Endothelial cell of umbilical vein (primary cell): ENCODE results near the gene C1QTNF5. TPM values are rescaled to one million over a fixed set of nuclear protein-coding genes. Genes with fewer than 3 reads are reported as not detected.

Experiments used
- BruUV-seq: library from RNA; stranded (reverse); fragments of 400-500 nt; replicated peaks from 2 replicates; lab custom pipeline; 2021; lab: Mats Ljungman, UMichigan
- CTCF ChIA-PET: fragments of 300-600, 350-600 bp; sonication (Branson Sonifier 250); formaldehyde crosslinking; loops from one replicate; lab custom pipeline; 2021; ENCODE audit warnings: antibody characterized with exemption, inconsistent platforms; lab: Charles Lee
- POLR2A ChIA-PET: fragments of 300-600, 350-600 bp; sonication (Branson Sonifier 250); formaldehyde crosslinking; loops from one replicate; lab custom pipeline; 2021; ENCODE audit warnings: antibody characterized with exemption, inconsistent platforms; lab: Charles Lee
- DNase-seq: peaks from one replicate; pipeline ENCODE4 v3.0.0-alpha.2; 2011; ENCODE audit warnings: low read depth, low spot score
- FAIRE-seq: peaks from 2 replicates; lab custom pipeline; 2011; peaks lifted over from hg19 to GRCh38; lab: Jason Lieb, UNC
- H2AFZ ChIP-seq: 2 replicates; pipeline ENCODE4 v1.6.0; 2012; ENCODE audit warnings: low read depth, low read length, control low read depth, inconsistent platforms
- H3K27ac ChIP-seq: 2 replicates; pipeline ENCODE4 v1.5.1; 2011; ENCODE audit warnings: low read depth, mild to moderate bottlenecking, control low read depth, low read length, moderate library complexity; ENCODE audit not compliant: insufficient read depth
- H3K27me3 ChIP-seq, 2 experiments: 2 replicates each; pipeline versions ENCODE4 v1.6.0 to v1.6.1; 2011; ENCODE audit warnings: low read length in 2 of 2, mixed read lengths in 1 of 2; ENCODE audit not compliant: control insufficient read depth in 2 of 2, insufficient read depth in 2 of 2
- H3K36me3 ChIP-seq, 2 experiments: 2 replicates in 1 of 2; 3 replicates in 1 of 2; pipeline ENCODE4 v1.5.1; 2011; ENCODE audit warnings: low read length in 2 of 2, mild to moderate bottlenecking in 1 of 2, moderate library complexity in 1 of 2; ENCODE audit not compliant: control insufficient read depth in 2 of 2, insufficient read depth in 2 of 2; ENCODE audit errors: extremely low read depth in 1 of 2
- H3K4me1 ChIP-seq: 3 replicates; pipeline ENCODE4 v1.5.1; 2011; ENCODE audit warnings: mild to moderate bottlenecking, low read length; ENCODE audit not compliant: control insufficient read depth, insufficient read depth; ENCODE audit errors: extremely low read depth
- H3K4me2 ChIP-seq: 2 replicates; pipeline ENCODE4 v1.6.1; 2011; ENCODE audit warnings: low read length, control low read depth, mixed read lengths; ENCODE audit not compliant: insufficient read depth
- H3K4me3 ChIP-seq, 3 experiments: fragments of 200-600 bp in 1 of 3; sonication (generic), shearing (Covaris generic) in 1 of 3; replicated peaks in 1 of 3; 2 replicates each; pipeline ENCODE4 v1.5.1; 2011 to 2016; ENCODE audit warnings: control low read depth in 3 of 3, low read length in 3 of 3, mild to moderate bottlenecking in 2 of 3, inconsistent platforms in 1 of 3, low read depth in 1 of 3, moderate library complexity in 1 of 3; ENCODE audit not compliant: insufficient read depth in 1 of 3
- H3K79me2 ChIP-seq: 2 replicates; pipeline ENCODE4 v1.6.0; 2012; ENCODE audit warnings: low read length, inconsistent platforms; ENCODE audit not compliant: control insufficient read depth, insufficient read depth
- H3K9ac ChIP-seq: replicated peaks from 2 replicates; pipeline ENCODE3; 2011; ENCODE audit warnings: low read length, control low read depth; ENCODE audit not compliant: insufficient read depth; ENCODE audit errors: extremely low read depth
- H3K9me1 ChIP-seq: replicated peaks from 3 replicates; pipeline ENCODE4 v1.6.0; 2011; ENCODE audit warnings: mild to moderate bottlenecking, low read length; ENCODE audit not compliant: control insufficient read depth, insufficient read depth; ENCODE audit errors: extremely low read depth
- H3K9me3 ChIP-seq: replicated peaks from 2 replicates; pipeline ENCODE4 v1.5.1; 2012; ENCODE audit warnings: low read length, inconsistent platforms; ENCODE audit not compliant: control insufficient read depth, insufficient read depth
- H4K20me1 ChIP-seq: replicated peaks from 2 replicates; pipeline ENCODE3; 2011; ENCODE audit warnings: mild to moderate bottlenecking, low read length; ENCODE audit not compliant: control insufficient read depth, insufficient read depth; ENCODE audit errors: extremely low read depth
- CTCF ChIP-seq, 2 donors: IDR thresholded peaks; 1 replicate in 1 of 2; 2 replicates in 1 of 2; pipeline ENCODE4 v1.5.1; 2011; ENCODE audit warnings: low read length in 2 of 2, mild to moderate bottlenecking in 2 of 2, moderate library complexity in 2 of 2, control low read depth in 1 of 2, inconsistent platforms in 1 of 2, low read depth in 1 of 2; ENCODE audit not compliant: insufficient read depth in 1 of 2; ENCODE audit errors: extremely low read depth in 1 of 2
- JUN ChIP-seq: IDR thresholded peaks from 2 replicates; pipeline ENCODE4 v1.6.1; 2011; ENCODE audit warnings: borderline replicate concordance, low read depth; ENCODE audit not compliant: insufficient read length, insufficient read depth
- MAX ChIP-seq: IDR thresholded peaks from 2 replicates; pipeline ENCODE4 v1.6.1; 2011; ENCODE audit not compliant: insufficient read depth, insufficient read length
- MYC ChIP-seq: IDR thresholded peaks from one replicate; pipeline ENCODE4 v1.6.1; 2011; ENCODE audit warnings: mild to moderate bottlenecking, low read depth, low read length
- POLR2A ChIP-seq: IDR thresholded peaks from 2 replicates; pipeline ENCODE4 v1.6.1; 2012; ENCODE audit warnings: low read depth, mild to moderate bottlenecking, control low read depth, low read length
- POLR2AphosphoS5 ChIP-seq: IDR thresholded peaks from 2 replicates; pipeline ENCODE4 v1.6.1; 2012; ENCODE audit warnings: low read depth, mild to moderate bottlenecking, control low read depth, low read length, moderate library complexity; ENCODE audit not compliant: insufficient read depth
- dilution Hi-C: fragments of 300-500 bp; cut with MboI; formaldehyde crosslinking; loops from one replicate; pipeline ENCODE4 v1.15.0; 2019; ENCODE audit warnings: low sequenced_read_pairs; ENCODE audit not compliant: extremely low pct_ligation_motif_present
- intact Hi-C: fragments of 100-400 bp; cut with micrococcal nuclease; formaldehyde crosslinking; loops from one replicate; pipeline ENCODE4 v1.10.0; 2022
- polyA plus RNA-seq, 4 experiments: library from polyadenylated mRNA; depleted of rRNA in 3 of 4; stranded (reverse) in 3 of 4; unstranded in 1 of 4; fragments of >200 nt; gene quantifications; 2 replicates each; pipeline versions ENCODE4 v1.2.1 to v1.2.3, GENCODE V29; 2011 to 2012; ENCODE audit warnings: missing spikeins in 1 of 4
- total RNA-seq: library from RNA; stranded (reverse); gene quantifications from 2 replicates; pipeline ENCODE4 v1.2.3, GENCODE V29; 2021

The C1QTNF5 gene
- total and polyA plus RNA-seq, 2 donors (not counting 3 experiments of a cell fraction or from before 2014, with no cell fraction given): 126 to 201 TPM

GRCh38 chr11:119368121-119369034, 27.7 kb upstream of the C1QTNF5 start:
- Histone ChIP-seq H3K4me2 (no peak overlapping the region), H3K9ac (no peak overlapping the region), H2AFZ (no peak overlapping the region), H4K20me1 (no peaks in the 10 kb centered on the region), H3K4me1 (no peaks in the 10 kb centered on the region), H3K79me2 (no peaks in the 10 kb centered on the region), H3K9me3 (no peaks in the 10 kb centered on the region), H3K36me3 (no peaks in the 10 kb centered on the region), H3K27ac (no peak overlapping the region), H3K27me3 (peaks cover 9 to 17% of the 10 kb centered on the region in 2 experiments), H3K4me3 (no peak overlapping the region), H3K9me1 (no peaks in the 10 kb centered on the region)
- ChIA-PET POLR2A (no interaction called here), CTCF (interaction anchor here (1.2 to 11.7 kb wide), 5 partner anchors 8 to 106 kb away, joined by 3 to 134 read pairs (median 11); partner anchors contain the start of genes C1QTNF5 and USP2)
- TF ChIP-seq POLR2AphosphoS5 (no peak), MAX (no peak), POLR2A (no peak), CTCF (IDR thresholded peaks at IDR 0.05; ENCODE audit: extremely low read depth in 1 of 2, insufficient read depth in 1 of 2, low read depth in 1 of 2, low read length in 2 of 2) (no peak), JUN (no peak), MYC (no peak)
- no peak for FAIRE-seq
- BruUV-seq: no TSS peak
- intact Hi-C loops (no loop called here), dilution Hi-C loops (no loop called here)
- DNase-seq: no peak
